BE2C (cell line): ENCODE data around the gene DCTPP1.
"Not testable (repeated sequence)": the region's sequence is repeated elsewhere in the genome, so short reads cannot be mapped to it uniquely, and the experiment has no call there.

Experiments used
- DNase-seq: peaks from one replicate; pipeline ENCODE4 v3.0.0-alpha.2; 2020
- H3K27me3 ChIP-seq: fragments of 250-450 bp; sonication (Bioruptor Pico); 2 replicates; pipeline ENCODE4 v1.5.1; 2020; ENCODE audit warnings: mild to moderate bottlenecking
- H3K36me3 ChIP-seq: fragments of 250-450 bp; sonication (Bioruptor Pico); 2 replicates; pipeline ENCODE4 v1.5.1; 2020; ENCODE audit warnings: mild to moderate bottlenecking
- H3K4me1 ChIP-seq: fragments of 250-450 bp; sonication (Bioruptor Pico); 2 replicates; pipeline ENCODE4 v1.5.1; 2020
- H3K4me3 ChIP-seq: 2 replicates; pipeline ENCODE4 v1.5.1; 2011; ENCODE audit warnings: low read depth, low read length
- H3K9me3 ChIP-seq: fragments of 250-450 bp; sonication (Bioruptor Pico); 2 replicates; pipeline ENCODE4 v1.5.1; 2020
- CTCF ChIP-seq: IDR thresholded peaks from 2 replicates; pipeline ENCODE4 v1.5.1; 2012; ENCODE audit warnings: mild to moderate bottlenecking, low read depth, low read length

Gene DCTPP1

GRCh38 chr16:30459456-30459855 is 29.6 kb upstream of the DCTPP1 start:
- no peak for TF ChIP-seq CTCF
- no peaks in the 10 kb centered on the region; the same call in 1 of the 2 replicates for H3K9me3 ChIP-seq
- no peaks in the 10 kb centered on the region for H3K27me3 ChIP-seq
- H3K4me1 ChIP-seq, result no peaks in the 10 kb centered on the region
- H3K36me3 ChIP-seq, result no peaks in the 10 kb centered on the region
- DNase-seq, result no peak
- no peak overlapping the region for H3K4me3 ChIP-seq

- TF ChIP-seq CTCF, result no peak
- no peak for DNase-seq
- no peaks in the 10 kb centered on the region for H3K4me1 ChIP-seq
- no peaks in the 10 kb centered on the region; the same call in 1 of the 2 replicates for H3K9me3 ChIP-seq
- H3K4me3 ChIP-seq, result no peak overlapping the region
- H3K36me3 ChIP-seq, result no peaks in the 10 kb centered on the region
- H3K27me3 ChIP-seq, result no peaks in the 10 kb centered on the region
Observed at GRCh38 chr16:30458561-30459394, 28.9 kb upstream of the DCTPP1 start.

DNA sequence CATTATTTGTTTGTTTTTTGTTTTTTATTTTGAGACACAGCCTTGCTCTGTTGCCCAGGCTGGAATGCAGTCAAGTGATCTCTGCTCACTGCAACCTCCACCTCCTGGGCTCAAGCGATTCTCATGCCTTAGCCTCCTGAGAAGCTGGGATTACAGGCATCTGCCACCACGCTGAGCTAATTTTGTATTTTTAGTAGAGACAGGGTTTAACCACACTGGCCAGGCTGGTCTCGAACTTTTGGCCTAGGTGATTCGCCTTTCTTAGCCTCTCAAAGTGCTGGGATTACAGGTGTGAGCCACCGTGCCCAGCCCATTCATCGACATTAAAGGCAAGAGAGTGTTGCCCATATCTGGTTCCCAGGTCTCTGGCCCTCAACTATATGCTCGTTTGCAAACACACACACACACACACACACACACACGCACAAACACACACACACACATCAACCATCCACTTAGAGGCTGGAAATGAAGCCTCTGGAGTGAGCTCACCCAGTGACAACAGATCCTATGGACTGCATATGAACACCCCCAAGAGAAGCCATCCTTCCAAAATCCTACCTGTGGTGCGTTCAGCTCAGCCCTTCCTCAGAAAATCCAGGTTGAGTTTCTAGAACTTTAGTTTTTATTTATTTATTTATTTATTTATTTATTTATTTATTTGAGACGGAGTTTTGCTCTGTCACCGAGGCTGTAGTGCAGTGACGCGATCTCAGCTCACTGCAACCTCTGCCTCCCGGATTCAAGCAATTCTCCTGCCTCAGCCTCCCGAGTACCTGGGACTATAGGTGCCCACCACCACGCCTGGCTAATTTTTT is 28.1 kb upstream of the DCTPP1 start:
- Histone ChIP-seq H3K36me3 (no peaks in the 10 kb centered on the region), H3K9me3 (no peaks in the 10 kb centered on the region), H3K4me1 (peaks cover 4% of the 10 kb centered on the region; the same call in 1 of the 2 replicates), H3K27me3 (no peaks in the 10 kb centered on the region), H3K4me3 (no peak overlapping the region)
- DNase-seq, result no peak
- no peak for TF ChIP-seq CTCF

DNA sequence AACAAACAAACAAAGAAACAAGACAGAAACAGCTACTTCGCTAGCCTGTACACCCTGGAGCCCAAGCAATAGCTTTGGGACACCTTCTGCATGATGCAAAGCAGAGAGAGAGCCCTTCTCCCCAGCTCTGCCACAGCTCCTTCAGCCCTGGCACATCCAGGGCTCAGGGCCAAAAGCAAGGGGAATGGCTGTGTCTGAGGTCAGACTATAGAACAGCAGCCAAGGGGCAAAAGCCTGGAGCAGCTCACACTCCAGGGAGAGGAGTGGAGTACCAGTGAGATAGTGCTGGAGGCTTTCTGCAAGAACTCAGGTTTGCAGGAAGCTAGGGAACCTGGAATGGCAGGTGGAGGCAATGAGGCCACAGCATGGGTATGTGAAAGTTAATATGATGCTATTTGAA is 27.4 kb upstream of the DCTPP1 start:
- H3K4me1 ChIP-seq, result peaks cover 8% of the 10 kb centered on the region; the same call in 1 of the 2 replicates
- no peak for TF ChIP-seq CTCF
- DNase-seq, result no peak

DNA sequence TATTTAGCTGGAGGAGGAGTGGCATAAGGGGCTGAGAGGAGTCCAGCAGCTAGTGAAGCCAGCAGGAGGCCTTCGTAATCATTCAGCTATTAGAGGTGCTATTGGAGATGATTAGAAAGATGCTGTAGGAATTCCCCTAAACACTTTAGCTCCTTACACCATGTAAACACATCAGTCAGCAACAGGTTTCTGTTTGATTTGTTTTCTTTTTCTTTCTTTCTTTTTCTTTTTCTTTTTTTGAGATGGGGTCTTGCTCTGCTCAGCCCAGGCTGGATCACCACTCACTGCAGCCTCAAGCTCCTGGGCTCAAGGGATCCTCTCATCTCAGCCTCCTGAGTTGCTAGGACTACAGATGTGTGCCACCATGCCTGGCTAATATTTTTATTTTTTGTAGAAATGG is 26.5 kb upstream of the DCTPP1 start:
- no peak for DNase-seq
- no peak overlapping the region for H3K4me3 ChIP-seq
- H3K27me3 ChIP-seq, result no peaks in the 10 kb centered on the region
- peaks cover 8% of the 10 kb centered on the region; the same call in 1 of the 2 replicates for H3K4me1 ChIP-seq
- no peak for TF ChIP-seq CTCF
- H3K36me3 ChIP-seq, result no peaks in the 10 kb centered on the region
- H3K9me3 ChIP-seq, result no peaks in the 10 kb centered on the region

More for the DNA sequence above, 27.4 kb upstream of the DCTPP1 start:
- Histone ChIP-seq H3K9me3 (no peaks in the 10 kb centered on the region), H3K4me3 (no peak overlapping the region), H3K36me3 (no peaks in the 10 kb centered on the region), H3K27me3 (no peaks in the 10 kb centered on the region)

GRCh38 chr16:30452709-30453580 is 23.1 kb upstream of the DCTPP1 start:
- DNase-seq, H3K4me1 ChIP-seq, H3K27me3 ChIP-seq, H3K9me3 ChIP-seq, H3K36me3 ChIP-seq, H3K4me3 ChIP-seq: not testable (repeated sequence)
